DMS114 treated with DMSO at 0.1 percent for 48 hours (cell line): ENCODE results near the gene FAHD2A.
"Not testable (repeated sequence)": the region's sequence is repeated elsewhere in the genome, so short reads cannot be mapped to it uniquely, and the experiment has no call there.

Source experiments
- DNase-seq: peaks from one replicate; lab custom pipeline; 2025; ENCODE audit not compliant: unreplicated experiment; lab: John Stamatoyannopoulos, UW

Gene FAHD2A

GRCh38 chr2:95433373-95433772 lies 30.9 kb downstream of the FAHD2A start:
- DNase-seq: not testable (repeated sequence)

DNA sequence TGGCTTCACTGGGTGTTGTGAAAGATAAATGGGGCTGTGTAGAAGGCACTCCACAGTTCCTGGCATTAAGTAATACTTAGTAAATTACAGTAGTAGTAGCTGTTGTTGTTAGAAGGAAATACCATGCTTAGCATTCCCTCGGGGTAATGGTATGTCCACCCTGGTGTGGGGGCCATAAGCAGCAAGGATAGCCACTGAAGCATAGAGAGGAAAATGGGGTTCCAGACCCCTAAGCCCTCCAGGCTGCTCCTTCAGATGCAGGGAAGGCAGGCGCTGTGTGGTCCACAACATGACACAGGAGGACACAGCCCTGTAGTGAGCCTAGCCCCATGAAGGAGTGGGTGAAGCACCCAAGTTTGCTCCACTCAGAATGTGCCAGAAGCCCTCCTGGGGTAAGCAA lies 31.5 kb downstream of the FAHD2A start:
- not testable (repeated sequence) for DNase-seq

GRCh38 chr2:95434507-95435076 lies 32.1 kb downstream of the FAHD2A start:
- DNase-seq: not testable (repeated sequence)

GRCh38 chr2:95435162-95435871 lies 32.8 kb downstream of the FAHD2A start:
- not testable (repeated sequence) for DNase-seq

- not testable (repeated sequence) for DNase-seq
Observed at GRCh38 chr2:95435872-95436209, 33.3 kb downstream of the FAHD2A start.

DNA sequence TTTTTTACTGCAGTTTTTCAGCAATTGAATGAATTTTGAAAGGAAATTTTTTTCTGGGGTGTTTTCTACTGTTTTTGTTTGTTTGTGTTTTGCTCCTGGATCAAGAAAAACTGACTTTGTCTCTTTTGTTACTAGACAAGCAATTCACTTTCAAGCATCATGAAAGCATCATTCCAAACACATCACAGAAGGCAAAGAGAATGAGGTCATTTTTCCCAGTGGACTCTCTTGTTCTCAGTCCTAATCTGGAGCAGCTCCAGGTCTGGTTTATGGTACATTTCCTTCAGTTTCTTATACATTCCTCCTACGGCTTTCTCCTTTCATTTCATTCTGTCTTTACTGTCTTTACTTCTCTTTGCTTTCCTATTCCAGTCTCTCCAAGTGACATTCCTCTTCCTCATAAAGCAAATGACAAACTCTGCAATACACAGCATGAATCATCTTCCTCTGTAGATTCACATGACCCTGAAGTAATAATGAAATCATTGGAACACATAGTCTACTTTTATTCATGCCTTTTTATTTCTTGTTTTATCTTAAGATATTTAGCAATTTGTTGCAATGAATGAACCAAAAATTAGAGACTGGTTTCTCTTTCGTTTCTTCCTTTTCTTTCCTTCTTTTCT lies 40.1 kb downstream of the FAHD2A start:
- not testable (repeated sequence) for DNase-seq

- not testable (repeated sequence) for DNase-seq
Observed at GRCh38 chr2:95445317-95445716, 42.8 kb downstream of the FAHD2A start.

DNA sequence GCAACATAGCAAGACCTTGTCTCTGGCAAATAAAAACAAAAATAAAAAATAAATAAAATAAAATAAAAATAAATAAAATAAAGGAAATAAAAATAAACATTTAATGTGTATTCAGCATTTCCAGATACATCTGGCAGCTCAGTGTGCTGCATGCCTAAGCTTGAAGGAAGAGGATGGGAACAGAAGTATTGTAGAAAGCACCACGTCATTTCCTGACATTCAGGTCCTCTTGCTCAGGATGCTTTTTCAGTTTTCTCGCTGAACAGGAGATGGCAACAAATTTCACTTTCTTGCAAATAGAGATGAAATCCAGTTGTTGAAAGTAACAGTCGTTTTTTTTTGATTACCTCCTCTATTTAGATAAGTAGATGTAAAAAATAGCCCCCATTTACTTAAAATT lies 60.8 kb downstream of the FAHD2A start:
- DNase-seq: not testable (repeated sequence)
